Fibroblast of skin of left quadriceps (primary cell): ENCODE data around the gene VSTM2A.
"Not testable (repeated sequence)": the region's sequence is repeated elsewhere in the genome, so short reads cannot be mapped to it uniquely, and the experiment has no call there.

Experiments
- DNase-seq, 2 experiments: peaks; one replicate each; pipeline ENCODE4 v3.0.0-alpha.2; 2013; ENCODE audit warnings: low read depth in 2 of 2

VSTM2A gene

GRCh38 chr7:54541669-54542625 lies at the start of gene VSTM2A:
TSS of gene VSTM2A (plus strand) at chr7:54542375. CDS start at chr7:54542731, 356 bp downstream.
- no peak for DNase-seq

GRCh38 chr7:54504531-54504930 lies 37.6 kb upstream of the VSTM2A start:
- not testable (repeated sequence) for DNase-seq

- no peak for DNase-seq
These were observed 12.6 kb upstream of the VSTM2A start for GRCh38 chr7:54529568-54529967.

GRCh38 chr7:54538122-54538521 lies 4.1 kb upstream of the VSTM2A start:
- DNase-seq, result no peak

- no peak for DNase-seq
These were observed 895 bp downstream of the VSTM2A start for GRCh38 chr7:54543051-54543488.

- no peak for DNase-seq
These were observed 2.0 kb downstream of the VSTM2A start for GRCh38 chr7:54544149-54544526.

GRCh38 chr7:54544527-54545240 lies 2.5 kb downstream of the VSTM2A start:
- DNase-seq, result no peak

GRCh38 chr7:54545241-54545563 lies 3.0 kb downstream of the VSTM2A start:
- DNase-seq, result no peak

- DNase-seq, result no peak
These were observed 4.2 kb downstream of the VSTM2A start for GRCh38 chr7:54546081-54546985.

GRCh38 chr7:54546986-54547314 lies 4.8 kb downstream of the VSTM2A start:
- DNase-seq, result no peak

GRCh38 chr7:54550471-54550870 lies 8.3 kb downstream of the VSTM2A start:
- DNase-seq, result no peak

GRCh38 chr7:54556121-54556520 lies 13.9 kb downstream of the VSTM2A start:
- no peak for DNase-seq

- DNase-seq, result no peak
These were observed 17.2 kb downstream of the VSTM2A start for GRCh38 chr7:54559401-54559800.

- no peak for DNase-seq
These were observed 18.0 kb downstream of the VSTM2A start for GRCh38 chr7:54560198-54560597.

GRCh38 chr7:54560723-54561122 lies 18.5 kb downstream of the VSTM2A start:
- no peak for DNase-seq

GRCh38 chr7:54563329-54563916 lies 21.2 kb downstream of the VSTM2A start:
- DNase-seq, result no peak

- no peak for DNase-seq
These were observed 23.3 kb downstream of the VSTM2A start for GRCh38 chr7:54565432-54565831.

GRCh38 chr7:54581511-54581910 lies 39.3 kb downstream of the VSTM2A start:
- DNase-seq, result no peak

GRCh38 chr7:54591404-54592386 lies 49.5 kb downstream of the VSTM2A start:
- DNase-seq, result no peak

- no peak for DNase-seq
These were observed 54.6 kb downstream of the VSTM2A start for GRCh38 chr7:54596747-54597146.
